Epithelial cell of esophagus (primary cell): ENCODE results near the gene INTS11.

Source experiments
- DNase-seq: peaks from one replicate; pipeline ENCODE4 v3.0.0; 2010; ENCODE audit warnings: low read depth
- H3K4me3 ChIP-seq: 2 replicates; pipeline ENCODE4 v1.5.1; 2011; ENCODE audit warnings: mild to moderate bottlenecking, low read length, control low read depth
- CTCF ChIP-seq: IDR thresholded peaks from 2 replicates; pipeline ENCODE4 v1.5.1; 2011; ENCODE audit warnings: low read depth, mild to moderate bottlenecking, low read length, control low read depth, inconsistent platforms; ENCODE audit not compliant: insufficient read depth; ENCODE audit errors: missing control alignments

Gene INTS11

GRCh38 chr1:1300352-1300739 is 24.1 kb downstream of the INTS11 start:
- H3K4me3 ChIP-seq, result no peak overlapping the region
- TF ChIP-seq CTCF, result no peak
- no peak for DNase-seq

- TF ChIP-seq CTCF, result peak; percentile 45
- peak; percentile 35 for DNase-seq
- H3K4me3 ChIP-seq, result no peak overlapping the region
Measured at GRCh38 chr1:1299686-1300351, 24.6 kb downstream of the INTS11 start.

GRCh38 chr1:1298861-1299685 is 25.4 kb downstream of the INTS11 start:
- no peak overlapping the region for H3K4me3 ChIP-seq
- no peak for TF ChIP-seq CTCF
- no peak for DNase-seq

GRCh38 chr1:1297802-1298424 is 26.5 kb downstream of the INTS11 start:
- no peak for DNase-seq
- H3K4me3 ChIP-seq, result no peak overlapping the region
- no peak for TF ChIP-seq CTCF

- TF ChIP-seq CTCF, result no peak
- H3K4me3 ChIP-seq, result no peak overlapping the region
- no peak for DNase-seq
Measured at GRCh38 chr1:1296070-1297061, 28.1 kb downstream of the INTS11 start.

GRCh38 chr1:1295154-1295923 is 29.1 kb downstream of the INTS11 start:
- no peak for TF ChIP-seq CTCF
- no peak overlapping the region for H3K4me3 ChIP-seq
- no peak for DNase-seq
